AG08395 (cell line): Measurements from ENCODE around the gene KLF1.
"Not testable (repeated sequence)": the region's sequence is repeated elsewhere in the genome, so short reads cannot be mapped to it uniquely, and the experiment has no call there.

ENCODE experiments used
- DNase-seq: peaks from one replicate; pipeline ENCODE4 v3.0.0; 2012; ENCODE audit warnings: mixed read lengths, low spot score

The KLF1 gene

DNA sequence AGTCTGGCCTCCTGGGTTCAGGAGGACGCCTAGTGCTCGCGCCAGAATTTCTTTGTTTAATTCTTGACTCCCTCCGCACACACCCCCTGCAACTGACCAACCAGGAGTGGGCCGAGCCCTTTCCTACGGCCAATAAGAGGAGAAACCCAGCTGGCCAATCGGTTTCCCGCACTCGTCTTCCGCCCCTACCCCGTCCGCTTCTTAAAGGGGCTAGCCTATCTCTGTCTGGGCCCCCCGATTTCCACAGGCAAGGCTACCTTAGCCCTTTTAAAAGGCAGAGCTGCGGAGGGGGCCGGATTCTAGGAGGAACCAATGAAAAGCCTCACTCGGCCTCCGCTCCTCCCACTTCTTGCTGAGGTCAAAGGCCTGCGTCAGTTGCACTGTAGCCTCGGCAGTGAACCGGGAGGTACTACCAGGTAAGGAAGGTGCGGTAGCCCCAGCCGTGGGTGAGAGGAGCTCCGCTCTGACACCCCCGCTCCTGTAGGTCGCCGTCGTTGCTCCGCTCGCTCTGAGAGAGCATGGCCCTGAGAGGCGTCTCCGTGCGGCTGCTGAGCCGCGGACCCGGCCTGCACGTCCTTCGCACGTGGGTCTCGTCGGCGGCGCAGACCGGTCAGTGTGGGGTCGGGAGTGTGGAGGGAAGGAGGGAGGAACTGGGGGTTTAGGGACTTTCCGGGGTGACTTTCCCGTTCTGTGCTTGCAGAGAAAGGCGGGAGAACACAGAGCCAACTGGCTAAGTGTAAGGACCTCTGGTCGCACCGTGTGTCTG, 4.0 kb upstream of the KLF1 start, which contains the start of gene GCDH:
Gene GCDH, plus strand, starts transcription at position 374 of the 766 bp plus-strand sequence. Its CDS starts 145 bp downstream, at position 519.
- DNase-seq = peak; percentile 99

- DNase-seq = not testable (repeated sequence)
Observed at GRCh38 chr19:12890299-12890786, 3.3 kb upstream of the KLF1 start.

DNA sequence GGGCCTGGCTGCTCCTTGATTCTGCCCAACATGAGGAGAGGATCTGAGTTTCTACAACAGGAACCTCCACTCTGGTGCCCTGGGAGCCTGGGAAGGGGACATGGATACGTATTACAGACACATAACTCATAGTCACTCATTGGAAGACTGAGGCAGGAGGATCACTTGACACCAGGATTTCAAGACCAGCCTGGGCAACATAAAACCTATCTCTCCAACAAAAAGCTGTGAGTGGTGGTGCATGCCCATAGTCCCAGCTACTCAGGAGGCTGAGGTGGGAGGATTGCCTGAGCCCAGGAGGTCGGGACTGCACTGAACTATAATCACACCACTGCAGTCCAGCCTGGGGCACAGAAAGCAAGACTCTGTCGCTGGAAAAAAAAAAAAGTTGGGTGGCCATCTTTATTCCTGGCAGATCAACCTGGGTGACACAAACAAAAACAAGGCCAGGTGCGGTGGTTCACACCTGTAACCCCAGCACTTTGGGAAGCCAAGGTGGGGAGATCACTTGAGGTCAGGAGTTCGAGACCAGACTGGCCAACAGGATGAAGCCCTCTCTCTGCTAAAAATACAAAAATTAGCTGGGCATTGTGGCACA, 1.1 kb upstream of the KLF1 start:
- no peak for DNase-seq

GRCh38 chr19:12886651-12886968, 391 bp downstream of the KLF1 start:
- no peak for DNase-seq

- no peak for DNase-seq
Observed at GRCh38 chr19:12885749-12886650, 1.0 kb downstream of the KLF1 start.

DNA sequence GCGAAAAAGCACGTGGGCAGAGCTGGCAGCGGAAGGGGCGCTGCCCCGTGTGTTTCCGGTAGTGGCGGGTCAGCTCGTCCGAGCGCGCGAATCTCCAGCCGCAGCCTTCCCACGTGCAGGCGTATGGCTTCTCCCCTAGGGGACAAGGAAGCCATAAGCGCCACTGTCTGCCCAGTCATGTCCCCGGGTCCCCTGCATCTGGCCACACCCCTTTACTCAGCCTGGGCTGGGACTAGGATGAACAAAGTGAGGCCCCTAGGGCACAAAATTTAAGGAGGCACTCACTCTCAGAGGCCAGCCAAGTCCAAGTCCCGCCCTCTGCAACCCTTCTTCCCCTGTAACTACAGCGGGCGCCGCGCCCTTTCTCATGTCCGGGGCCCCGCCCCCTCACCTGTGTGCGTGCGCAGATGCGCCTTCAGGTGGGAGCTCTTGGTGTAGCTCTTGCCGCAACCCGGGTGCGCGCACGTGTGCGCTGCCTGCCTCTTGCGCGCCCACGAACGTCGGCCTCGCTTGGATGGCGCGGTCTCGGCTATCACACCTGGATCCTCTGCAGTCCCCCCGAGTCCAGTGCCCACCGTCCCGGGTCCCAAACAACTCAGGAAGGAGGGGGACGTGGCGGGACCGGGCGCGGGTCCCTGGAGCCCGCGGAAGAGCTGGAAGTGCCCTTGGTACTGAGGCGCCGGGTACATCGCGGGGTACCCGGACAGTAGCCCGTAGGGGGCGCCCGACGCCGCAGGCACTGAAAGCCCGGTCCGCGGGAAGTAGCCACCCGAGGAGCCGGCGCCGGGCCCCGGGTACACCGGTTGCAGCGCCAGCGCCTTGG, 1.9 kb downstream of the KLF1 start:
- peak; percentile 52 for DNase-seq

GRCh38 chr19:12884627-12884925, 2.4 kb downstream of the KLF1 start:
- DNase-seq = no peak

DNA sequence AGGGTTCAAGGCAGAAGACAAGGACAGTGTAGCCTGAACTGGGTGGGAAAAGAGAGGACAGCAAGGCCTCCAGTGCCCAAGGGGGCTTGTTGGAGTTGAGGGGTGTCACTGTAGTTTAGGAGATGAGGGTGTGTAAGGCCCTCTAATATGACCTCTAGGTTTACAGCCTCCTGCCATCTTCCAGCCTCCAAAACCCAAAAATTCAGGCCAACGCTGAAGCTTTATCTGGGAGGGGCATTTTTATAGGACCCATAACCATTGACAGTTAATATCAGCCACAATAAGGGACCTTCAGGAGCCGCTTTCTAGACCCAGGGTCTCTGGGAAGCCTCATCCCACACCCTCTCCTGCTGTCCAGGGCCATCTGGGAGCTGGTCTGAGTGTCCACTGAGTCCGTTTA, 2.8 kb downstream of the KLF1 start:
- DNase-seq = no peak

- no peak for DNase-seq
Observed at GRCh38 chr19:12882589-12882988, 4.4 kb downstream of the KLF1 start.

DNA sequence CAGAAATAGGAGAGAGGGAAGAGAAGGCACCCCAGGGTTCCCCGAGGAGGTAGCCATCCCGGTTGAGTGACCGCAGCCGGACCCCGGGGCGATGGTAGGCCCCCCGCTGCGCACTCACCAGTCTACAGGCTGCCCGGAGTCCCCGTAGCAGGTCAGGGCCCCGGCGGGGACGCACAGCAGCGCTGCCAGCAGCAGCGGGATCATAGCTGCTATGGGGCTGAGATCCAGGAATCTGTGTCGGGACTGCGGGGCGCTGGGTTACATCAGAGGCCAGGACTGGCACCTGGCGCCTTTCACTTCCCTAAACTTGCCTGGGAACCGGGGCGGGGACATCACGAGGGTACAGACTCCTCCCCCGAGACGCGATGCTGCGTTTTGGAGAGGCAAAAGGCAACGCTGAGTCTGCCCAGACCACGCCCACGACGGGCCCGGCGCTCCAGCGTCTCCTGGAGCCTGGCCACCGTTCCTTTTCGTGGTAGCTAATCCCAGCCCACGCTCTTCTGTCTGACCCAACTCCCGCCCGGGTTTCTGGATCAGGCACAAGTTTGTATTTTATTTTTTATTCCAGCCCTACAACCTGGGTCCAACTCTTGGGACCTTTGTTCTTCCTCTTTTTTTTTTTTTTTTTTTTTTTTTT, 5.7 kb downstream of the KLF1 start, which contains the start of gene DNASE2:
Gene DNASE2, minus strand, starts transcription at position 278 of the 637 bp plus-strand sequence. Its CDS starts 74 bp downstream, at position 204.
- peak; percentile 99 for DNase-seq

DNA sequence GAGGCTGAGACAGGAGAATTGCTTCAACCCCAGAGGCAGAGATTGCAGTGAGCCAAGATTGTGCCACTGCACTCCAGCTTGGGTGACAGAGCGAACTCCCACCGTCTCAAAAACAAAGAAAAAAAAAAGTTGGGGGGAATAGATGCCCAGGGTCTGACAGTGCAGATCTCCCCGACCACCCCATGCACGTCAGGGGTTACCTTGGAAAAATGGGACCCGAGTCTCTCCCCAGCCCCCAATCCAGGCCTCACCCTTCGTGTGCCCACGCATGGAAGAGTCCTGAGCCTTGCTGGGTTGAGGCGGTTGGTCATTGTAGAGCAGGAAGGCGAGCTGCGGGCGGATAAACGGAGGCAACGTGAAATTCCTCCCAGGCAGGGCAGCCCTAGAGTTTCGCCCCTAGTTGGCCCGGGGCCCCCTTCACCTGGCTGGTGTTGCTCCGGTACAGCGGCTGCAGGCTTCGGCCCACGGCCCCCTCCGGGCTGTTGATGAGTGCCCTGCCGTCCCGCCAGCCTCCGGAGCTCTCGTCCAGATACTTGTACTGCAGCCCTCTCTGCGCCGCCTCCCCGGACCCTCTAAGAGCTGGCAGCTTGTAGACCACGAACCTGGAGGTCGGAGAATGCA, 6.3 kb downstream of the KLF1 start:
- DNase-seq = peak; percentile 47

DNA sequence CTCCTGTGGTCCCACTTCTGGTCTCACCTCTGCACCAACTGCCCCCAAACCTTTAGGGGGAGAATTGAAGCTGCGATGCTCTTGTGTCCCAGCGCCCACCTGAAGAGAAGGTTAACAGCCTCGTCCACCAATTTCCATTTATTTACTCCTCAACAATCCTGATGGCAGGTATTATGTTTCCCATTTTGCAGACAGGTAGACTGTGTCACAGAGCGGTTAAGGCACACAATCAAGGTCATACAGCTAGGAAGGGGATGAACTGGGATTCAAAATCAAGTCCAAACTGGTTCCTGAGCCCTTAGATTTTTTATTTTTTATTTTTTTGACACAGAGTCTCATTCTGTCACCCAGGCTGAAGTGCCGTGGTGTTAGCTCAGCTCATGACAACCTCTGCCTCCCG, 11.9 kb downstream of the KLF1 start:
- DNase-seq = no peak

DNA sequence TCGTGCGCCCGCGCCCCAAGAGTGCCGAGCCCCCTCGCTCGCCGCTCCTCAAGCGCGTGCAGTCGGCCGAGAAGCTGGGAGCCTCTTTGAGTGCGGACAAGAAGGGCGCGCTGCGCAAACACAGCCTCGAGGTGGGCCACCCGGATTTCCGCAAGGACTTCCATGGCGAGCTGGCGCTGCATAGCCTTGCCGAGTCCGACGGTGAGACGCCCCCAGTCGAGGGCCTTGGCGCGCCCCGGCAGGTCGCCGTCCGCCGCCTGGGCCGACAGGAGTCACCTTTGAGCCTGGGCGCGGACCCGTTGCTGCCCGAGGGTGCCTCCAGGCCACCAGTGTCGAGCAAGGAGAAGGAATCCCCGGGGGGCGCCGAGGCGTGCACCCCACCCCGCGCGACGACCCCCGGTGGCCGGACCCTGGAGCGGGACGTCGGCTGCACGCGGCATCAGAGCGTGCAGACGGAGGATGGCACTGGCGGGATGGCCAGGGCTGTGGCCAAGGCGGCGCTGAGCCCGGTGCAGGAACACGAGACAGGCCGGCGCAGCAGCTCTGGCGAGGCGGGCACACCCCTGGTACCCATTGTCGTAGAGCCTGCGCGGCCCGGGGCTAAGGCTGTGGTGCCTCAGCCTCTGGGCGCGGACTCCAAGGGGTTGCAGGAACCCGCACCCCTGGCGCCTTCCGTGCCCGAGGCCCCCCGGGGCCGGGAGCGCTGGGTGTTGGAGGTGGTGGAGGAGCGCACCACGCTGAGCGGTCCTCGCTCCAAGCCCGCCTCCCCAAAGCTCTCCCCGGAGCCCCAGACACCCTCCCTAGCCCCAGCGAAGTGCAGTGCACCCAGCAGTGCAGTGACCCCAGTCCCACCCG, 12.9 kb downstream of the KLF1 start:
- DNase-seq = no peak

DNA sequence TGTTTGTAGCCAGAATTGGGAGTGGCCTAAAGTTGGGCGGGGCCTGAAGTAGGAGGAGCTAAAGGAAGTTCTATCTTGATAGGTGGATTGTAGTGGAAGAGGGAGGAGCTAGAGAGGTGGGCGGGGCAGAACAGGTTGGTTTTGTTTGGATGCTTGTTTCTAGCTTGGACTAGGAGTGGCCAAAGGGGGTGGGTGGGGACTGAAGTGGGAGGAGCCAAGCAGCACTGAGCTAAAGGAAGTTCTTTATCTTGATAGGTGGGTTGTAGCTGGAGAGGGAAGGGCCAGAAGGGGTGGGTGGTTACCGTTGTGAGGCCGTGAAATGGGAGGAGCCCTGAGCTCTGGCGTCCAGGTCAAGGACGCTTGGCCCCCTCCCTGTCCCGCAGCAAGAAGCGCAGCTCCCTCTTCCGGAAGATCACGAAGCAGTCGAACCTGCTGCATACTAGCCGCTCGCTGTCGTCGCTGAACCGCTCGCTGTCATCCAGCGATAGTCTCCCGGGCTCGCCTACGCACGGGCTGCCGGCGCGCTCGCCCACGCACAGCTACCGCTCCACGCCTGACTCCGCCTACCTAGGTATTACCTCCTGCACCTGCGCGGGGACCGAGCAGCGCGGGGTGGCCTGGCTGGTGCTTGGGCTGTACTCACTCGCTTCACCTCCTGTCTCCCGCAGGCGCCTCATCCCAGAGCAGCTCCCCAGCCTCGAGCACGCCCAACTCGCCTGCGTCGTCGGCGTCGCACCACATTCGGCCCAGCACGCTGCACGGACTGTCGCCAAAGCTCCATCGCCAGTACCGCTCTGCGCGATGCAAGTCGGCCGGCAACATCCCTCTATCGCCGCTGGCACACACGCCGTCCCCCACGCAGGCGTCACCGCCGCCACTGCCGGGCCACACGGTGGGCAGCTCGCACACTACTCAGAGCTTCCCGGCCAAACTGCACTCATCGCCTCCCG, 13.8 kb downstream of the KLF1 start:
- peak; percentile 47 for DNase-seq

DNA sequence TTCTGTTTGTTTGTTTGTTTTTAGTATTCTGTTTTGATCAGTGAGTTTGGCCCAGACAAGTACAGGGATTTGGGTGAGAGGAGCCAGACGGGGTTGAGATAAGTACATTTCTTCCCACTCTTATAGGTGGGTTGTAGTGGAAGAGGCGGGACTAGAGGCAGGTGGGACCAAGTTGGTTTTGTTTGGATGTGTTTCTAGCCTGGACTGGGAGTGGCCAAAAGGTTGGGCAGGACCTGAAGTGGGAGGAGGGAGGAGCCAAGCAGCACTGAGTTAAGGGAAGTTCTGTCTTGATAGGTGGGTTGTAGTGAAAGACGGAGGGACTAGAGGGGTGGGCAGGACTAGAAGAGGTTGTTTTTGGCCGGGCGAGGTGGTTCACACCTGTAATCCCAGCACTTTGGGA, 14.7 kb downstream of the KLF1 start:
- DNase-seq = no peak

GRCh38 chr19:12871681-12872080, 15.3 kb downstream of the KLF1 start:
- DNase-seq = no peak

DNA sequence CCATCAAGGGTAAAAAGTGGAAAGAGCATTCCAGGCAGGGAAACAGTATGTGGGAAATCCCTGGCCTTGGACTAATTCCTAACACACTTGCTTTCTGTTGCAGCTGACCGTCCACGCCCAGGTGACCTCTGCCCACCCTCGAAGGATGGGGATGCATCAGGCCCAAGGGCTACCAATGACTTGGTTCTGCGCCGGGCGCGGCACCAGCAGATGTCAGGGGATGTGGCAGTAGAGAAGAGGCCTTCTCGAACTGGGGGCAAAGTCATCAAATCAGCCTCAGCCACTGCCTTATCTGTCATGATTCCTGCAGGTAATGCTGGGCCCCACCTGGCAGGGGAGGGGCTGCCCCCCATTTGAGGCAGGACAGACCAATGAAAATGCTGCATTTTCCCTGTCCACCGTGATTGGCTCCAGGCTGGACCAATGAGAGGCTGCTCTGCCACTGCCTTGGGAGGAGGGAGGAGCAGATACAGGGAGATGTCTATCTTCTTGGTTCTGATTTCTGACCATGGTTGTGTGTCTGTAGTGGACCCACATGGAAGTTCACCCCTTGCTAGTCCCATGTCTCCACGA, 18.4 kb downstream of the KLF1 start:
- peak; percentile 32 for DNase-seq
